ENCODE data around the gene DBH. TPM values are rescaled to one million over a fixed set of nuclear protein-coding genes. Genes with fewer than 3 reads are reported as not detected.

DBH gene
- total and polyA plus RNA-seq, 2 donors from 2014 or later: 0.39 TPM; not detected in 1

DNA sequence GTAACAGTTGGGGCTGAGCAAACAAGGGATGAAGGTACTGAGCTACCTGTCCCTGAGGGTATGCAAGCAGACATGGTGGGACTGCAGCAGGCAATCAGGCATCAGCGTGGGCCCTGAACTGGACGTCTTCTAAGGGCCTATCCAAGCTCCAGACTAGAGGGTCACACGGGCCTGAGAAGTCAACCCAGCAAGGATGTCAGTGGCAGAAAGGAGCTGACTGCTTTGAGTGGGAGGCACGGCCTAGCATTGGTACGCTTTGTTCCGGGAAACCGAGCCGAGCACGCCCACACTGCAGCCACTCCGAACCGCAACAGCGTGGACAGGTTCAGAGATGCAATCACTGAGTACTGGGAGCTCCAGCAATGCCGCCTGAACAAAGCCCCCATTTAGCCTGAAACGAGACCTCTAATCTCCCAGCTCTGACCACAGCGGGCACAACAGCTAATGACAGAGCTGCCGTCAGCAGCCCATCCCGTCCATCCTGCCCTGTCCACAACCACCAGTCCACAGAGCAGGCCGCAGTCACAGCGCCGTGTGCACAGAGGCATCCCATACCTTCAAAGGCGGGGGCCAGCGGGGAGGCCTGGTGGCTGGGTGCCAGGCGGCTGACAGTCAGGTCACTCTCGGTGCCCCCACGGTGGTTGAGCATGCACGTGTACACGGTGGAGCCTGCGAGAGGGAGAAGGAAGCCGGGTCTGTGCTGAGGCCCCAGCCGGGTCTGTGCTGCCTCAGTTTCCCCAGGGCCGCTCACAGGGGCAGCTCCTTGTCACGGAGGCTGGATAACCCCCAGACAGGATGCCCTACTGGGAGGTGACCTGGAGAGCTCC, 57.8 kb downstream of the DBH start:
- TF ChIP-seq, protein P1, sequence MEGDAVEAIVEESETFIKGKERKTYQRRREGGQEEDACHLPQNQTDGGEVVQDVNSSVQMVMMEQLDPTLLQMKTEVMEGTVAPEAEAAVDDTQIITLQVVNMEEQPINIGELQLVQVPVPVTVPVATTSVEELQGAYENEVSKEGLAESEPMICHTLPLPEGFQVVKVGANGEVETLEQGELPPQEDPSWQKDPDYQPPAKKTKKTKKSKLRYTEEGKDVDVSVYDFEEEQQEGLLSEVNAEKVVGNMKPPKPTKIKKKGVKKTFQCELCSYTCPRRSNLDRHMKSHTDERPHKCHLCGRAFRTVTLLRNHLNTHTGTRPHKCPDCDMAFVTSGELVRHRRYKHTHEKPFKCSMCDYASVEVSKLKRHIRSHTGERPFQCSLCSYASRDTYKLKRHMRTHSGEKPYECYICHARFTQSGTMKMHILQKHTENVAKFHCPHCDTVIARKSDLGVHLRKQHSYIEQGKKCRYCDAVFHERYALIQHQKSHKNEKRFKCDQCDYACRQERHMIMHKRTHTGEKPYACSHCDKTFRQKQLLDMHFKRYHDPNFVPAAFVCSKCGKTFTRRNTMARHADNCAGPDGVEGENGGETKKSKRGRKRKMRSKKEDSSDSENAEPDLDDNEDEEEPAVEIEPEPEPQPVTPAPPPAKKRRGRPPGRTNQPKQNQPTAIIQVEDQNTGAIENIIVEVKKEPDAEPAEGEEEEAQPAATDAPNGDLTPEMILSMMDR (IDR thresholded peaks at IDR 0.05; ENCODE audit: borderline replicate concordance, extremely low read depth, insufficient read depth): no peak
- intact Hi-C loops (cut with DNase I): no loop called here
- H3K9ac ChIP-seq (ENCODE audit: low read length in 3 of 3): no peak overlapping the region
- H3K27me3 ChIP-seq (ENCODE audit: control insufficient read depth, insufficient read depth, low read length): no peaks in the 10 kb centered on the region
- DNase-seq: peak in 1 of 5 donors; percentile 67
- peaks cover 0 to 7% (median 0%) of the 10 kb centered on the region in 3 donors for H3K36me3 ChIP-seq (ENCODE audit: control insufficient read depth in 2 of 3, insufficient read depth in 3 of 3, low read length in 3 of 3)
- FAIRE-seq: no peak
- H3K4me3 ChIP-seq (ENCODE audit: low read length in 3 of 3): no peak overlapping the region
- H3K4me1 ChIP-seq (ENCODE audit: control insufficient read depth in 2 of 3, insufficient read depth in 2 of 3, low read depth in 1 of 3, low read length in 3 of 3): no peaks in the 10 kb centered on the region
- no peak overlapping the region for H3K27ac ChIP-seq (ENCODE audit: low read depth in 2 of 2, low read length in 2 of 2)
- no peaks in the 10 kb centered on the region for H3K9me3 ChIP-seq (ENCODE audit: control insufficient read depth in 2 of 3, insufficient read depth in 1 of 3, low read length in 3 of 3)

DNA sequence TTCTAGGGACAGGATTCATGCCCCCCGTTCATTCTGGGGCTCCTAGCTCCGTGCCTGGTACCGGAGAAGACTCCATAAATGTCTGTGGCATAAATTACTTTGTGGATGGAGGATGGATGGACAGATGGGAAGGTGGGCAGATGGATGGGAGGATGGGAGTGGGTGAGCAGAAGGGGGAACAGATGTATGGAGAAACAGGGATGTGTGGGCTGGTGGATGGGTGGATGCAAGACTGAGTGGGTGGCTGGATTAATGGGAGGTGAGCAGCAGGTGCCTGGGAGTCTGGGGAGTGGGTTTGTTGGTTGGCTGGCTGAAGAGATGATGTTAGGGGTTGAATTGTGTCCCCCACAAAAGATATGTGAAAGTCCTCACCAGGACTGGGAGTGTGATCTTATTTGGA, 58.5 kb downstream of the DBH start:
- FAIRE-seq: no peak
- TF ChIP-seq, protein P1 (IDR thresholded peaks at IDR 0.05; ENCODE audit: borderline replicate concordance, extremely low read depth, insufficient read depth): no peak
- no peak for DNase-seq
- Histone ChIP-seq H3K9me3 (ENCODE audit: control insufficient read depth in 2 of 3, insufficient read depth in 1 of 3, low read length in 3 of 3) (no peaks in the 10 kb centered on the region), H3K27ac (ENCODE audit: low read depth in 2 of 2, low read length in 2 of 2) (no peak overlapping the region), H3K27me3 (ENCODE audit: control insufficient read depth, insufficient read depth, low read length) (no peaks in the 10 kb centered on the region), H3K9ac (ENCODE audit: low read length in 3 of 3) (no peak overlapping the region), H3K36me3 (ENCODE audit: control insufficient read depth in 2 of 3, insufficient read depth in 3 of 3, low read length in 3 of 3) (peaks cover 0 to 4% (median 0%) of the 10 kb centered on the region in 3 donors), H3K4me3 (ENCODE audit: low read length in 3 of 3) (no peak overlapping the region), H3K4me1 (ENCODE audit: control insufficient read depth in 2 of 3, insufficient read depth in 2 of 3, low read depth in 1 of 3, low read length in 3 of 3) (no peaks in the 10 kb centered on the region)
- intact Hi-C loops (cut with DNase I): no loop called here

DNA sequence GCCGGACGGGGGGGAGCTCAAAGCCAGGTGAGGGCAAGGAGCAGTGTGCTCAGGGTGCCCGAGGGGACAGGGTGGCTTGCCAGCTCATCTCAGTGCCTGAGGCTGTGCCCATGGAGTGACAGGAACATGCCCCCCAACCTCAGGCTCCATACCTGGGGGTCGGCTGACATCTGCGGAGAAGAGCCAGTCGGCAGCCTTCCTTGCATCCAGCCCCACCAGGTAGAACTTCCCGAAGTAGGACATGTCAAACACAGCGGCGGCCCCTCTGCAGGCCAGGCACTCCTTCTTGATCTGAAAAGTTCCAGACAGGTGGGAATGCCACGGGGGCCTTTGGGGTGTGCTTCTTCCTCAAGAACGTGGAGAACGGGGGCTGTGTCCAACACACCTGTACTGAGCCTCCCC, 59.9 kb downstream of the DBH start:
- H3K27me3 ChIP-seq (ENCODE audit: control insufficient read depth, insufficient read depth, low read length): no peaks in the 10 kb centered on the region
- H3K36me3 ChIP-seq (ENCODE audit: control insufficient read depth in 2 of 3, insufficient read depth in 3 of 3, low read length in 3 of 3): no peaks in the 10 kb centered on the region
- no peaks in the 10 kb centered on the region for H3K9me3 ChIP-seq (ENCODE audit: control insufficient read depth in 2 of 3, insufficient read depth in 1 of 3, low read length in 3 of 3)
- no peak overlapping the region for H3K27ac ChIP-seq (ENCODE audit: low read depth in 2 of 2, low read length in 2 of 2)
- FAIRE-seq (no peak), DNase-seq (peak in 2 of 5 donors; percentile 27 to 61)
- TF ChIP-seq, protein P1 (IDR thresholded peaks at IDR 0.05; ENCODE audit: borderline replicate concordance, extremely low read depth, insufficient read depth): no peak
- peaks cover 0 to 3% (median 0%) of the 10 kb centered on the region in 3 donors for H3K4me1 ChIP-seq (ENCODE audit: control insufficient read depth in 2 of 3, insufficient read depth in 2 of 3, low read depth in 1 of 3, low read length in 3 of 3)
- H3K4me3 ChIP-seq (ENCODE audit: low read length in 3 of 3): no peak overlapping the region
- H3K9ac ChIP-seq (ENCODE audit: low read length in 3 of 3): no peak overlapping the region
- intact Hi-C loops (cut with DNase I): no loop called here

Measured in kidney (tissue), 14 donors.